ENCODE measurements around the gene DCUN1D2.

GRCh38 chr13:113442985-113443362, 47.5 kb downstream of the DCUN1D2 start:
- TF ChIP-seq CTCF (IDR thresholded peaks at IDR 0.05) (no peak), POLR2A (IDR thresholded peaks at IDR 0.05) (no peak)

Data from right lobe of liver (tissue), 4 donors.